Thyroid gland (tissue), 4 donors: ENCODE measurements around the gene CRK.

Experiments
- POLR2A ChIP-seq, 2 donors: fragments of 450-650 bp; IDR thresholded peaks; one replicate each; pipeline ENCODE4 v1.6.1; 2017; ENCODE audit warnings: antibody characterized with exemption in 2 of 2, mild to moderate bottlenecking in 2 of 2, moderate library complexity in 1 of 2
- TF ChIP-seq, protein P1 (sequence below), 6 experiments: fragments of 200-600 bp in 3 of 6; fragments of 450-650 bp in 3 of 6; sonication (generic) in 3 of 6; IDR thresholded peaks; one replicate each; pipeline ENCODE4 v1.5.1; 2016 to 2019; ENCODE audit warnings: antibody characterized with exemption in 6 of 6, mild to moderate bottlenecking in 2 of 6, inconsistent platforms in 1 of 6, moderate library complexity in 1 of 6

DNA sequence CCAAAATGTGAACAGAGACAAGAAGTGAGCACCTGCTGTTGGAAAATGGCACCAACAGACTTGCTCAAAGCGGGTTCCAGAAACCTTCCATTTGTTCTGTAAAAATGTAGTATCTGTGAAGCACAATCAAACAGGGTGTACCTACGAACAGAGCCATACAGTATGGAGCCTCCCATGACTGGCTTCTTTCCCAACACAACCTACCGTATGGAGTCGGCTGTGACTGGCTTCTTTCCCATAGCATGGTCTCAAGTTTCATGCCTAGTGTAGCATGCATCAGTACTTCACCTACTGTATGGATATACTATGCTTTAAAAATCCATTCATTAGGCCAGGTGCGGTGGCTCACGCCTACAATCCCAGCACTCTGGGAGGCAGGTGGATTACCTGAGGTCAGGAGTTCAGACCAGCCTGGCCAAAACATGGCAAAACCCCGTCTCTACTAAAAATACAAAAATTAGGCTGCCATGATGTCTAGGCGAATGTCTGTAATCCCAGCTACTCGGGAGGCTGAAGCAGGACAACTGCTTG, 82.3 kb downstream of the CRK start:
- TF ChIP-seq, protein P1, sequence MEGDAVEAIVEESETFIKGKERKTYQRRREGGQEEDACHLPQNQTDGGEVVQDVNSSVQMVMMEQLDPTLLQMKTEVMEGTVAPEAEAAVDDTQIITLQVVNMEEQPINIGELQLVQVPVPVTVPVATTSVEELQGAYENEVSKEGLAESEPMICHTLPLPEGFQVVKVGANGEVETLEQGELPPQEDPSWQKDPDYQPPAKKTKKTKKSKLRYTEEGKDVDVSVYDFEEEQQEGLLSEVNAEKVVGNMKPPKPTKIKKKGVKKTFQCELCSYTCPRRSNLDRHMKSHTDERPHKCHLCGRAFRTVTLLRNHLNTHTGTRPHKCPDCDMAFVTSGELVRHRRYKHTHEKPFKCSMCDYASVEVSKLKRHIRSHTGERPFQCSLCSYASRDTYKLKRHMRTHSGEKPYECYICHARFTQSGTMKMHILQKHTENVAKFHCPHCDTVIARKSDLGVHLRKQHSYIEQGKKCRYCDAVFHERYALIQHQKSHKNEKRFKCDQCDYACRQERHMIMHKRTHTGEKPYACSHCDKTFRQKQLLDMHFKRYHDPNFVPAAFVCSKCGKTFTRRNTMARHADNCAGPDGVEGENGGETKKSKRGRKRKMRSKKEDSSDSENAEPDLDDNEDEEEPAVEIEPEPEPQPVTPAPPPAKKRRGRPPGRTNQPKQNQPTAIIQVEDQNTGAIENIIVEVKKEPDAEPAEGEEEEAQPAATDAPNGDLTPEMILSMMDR (IDR thresholded peaks at IDR 0.05) = no peak
- TF ChIP-seq POLR2A (IDR thresholded peaks at IDR 0.05) = no peak
